HG02798 (cell line): ENCODE results near the gene SDC4.

ENCODE experiments used
- ATAC-seq: cut with Tn5 transposase; IDR thresholded peaks from one replicate; pipeline ENCODE4 v1.9.1; 2021; ENCODE audit warnings: mild to moderate bottlenecking; ENCODE audit not compliant: unreplicated experiment, poor library complexity

The SDC4 gene

DNA sequence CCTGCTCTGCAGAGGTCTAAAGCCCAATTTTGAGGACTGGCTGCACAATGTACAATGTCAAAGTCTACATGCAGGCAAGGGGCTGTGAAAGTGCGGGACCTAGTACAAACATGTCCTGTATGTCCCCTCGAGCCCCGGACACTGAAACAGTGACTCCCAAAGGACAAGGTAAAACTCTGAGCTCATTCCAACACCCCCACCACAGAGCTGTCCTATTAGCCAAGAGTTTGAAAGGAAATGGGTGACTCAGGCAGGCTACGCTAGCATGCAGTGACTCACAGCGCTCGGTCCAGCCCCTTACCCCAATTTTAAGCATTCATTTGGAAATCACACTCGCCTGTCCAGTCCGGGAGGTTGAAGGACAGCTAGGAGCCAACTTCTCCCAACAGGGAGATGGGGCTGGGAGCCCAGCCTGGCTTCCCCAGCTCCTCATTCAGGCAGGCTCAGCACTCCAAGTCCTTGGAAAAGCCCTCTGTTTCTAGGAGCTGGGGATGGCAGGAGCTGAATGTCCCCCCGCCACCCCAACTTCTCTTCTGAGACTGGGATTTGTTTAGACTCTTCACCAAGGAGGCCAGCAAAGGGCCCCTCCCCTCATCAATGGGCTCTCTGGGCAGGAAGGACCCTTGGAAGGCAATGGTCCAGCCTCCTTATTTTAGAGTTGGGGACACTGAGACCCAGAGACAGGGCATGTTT, 3.9 kb downstream of the SDC4 start:
- ATAC-seq = no peak

DNA sequence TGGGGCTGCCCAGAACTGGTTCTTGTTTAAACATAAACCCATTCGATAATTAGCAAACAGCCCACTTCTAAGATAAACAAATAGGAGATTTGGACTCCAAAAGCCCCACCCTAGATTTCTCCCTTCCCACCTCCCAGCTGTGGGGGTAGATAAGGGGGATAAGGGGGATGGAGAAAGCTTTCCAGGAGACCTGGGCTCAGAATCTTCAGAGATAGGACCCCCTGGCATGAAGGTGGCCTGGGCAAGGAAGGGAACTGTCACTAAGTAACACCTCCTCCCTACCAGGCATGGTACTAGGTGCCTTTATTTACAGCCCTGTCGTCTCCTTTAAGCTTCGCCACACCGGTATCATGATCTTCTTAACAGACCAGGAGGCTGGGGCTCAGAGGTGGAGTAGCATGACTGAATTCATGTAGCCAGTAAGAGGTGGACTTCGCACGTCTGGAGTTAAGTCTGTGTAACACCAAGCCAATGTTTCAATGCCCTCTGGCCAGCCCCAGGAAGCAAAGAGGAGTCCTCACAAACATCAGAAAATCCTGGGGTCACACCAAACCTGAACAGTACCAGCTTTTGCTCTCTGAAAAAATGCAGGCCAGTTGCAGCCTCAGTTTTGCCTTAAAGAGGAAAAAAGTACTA, 4.6 kb downstream of the SDC4 start:
- no peak for ATAC-seq

DNA sequence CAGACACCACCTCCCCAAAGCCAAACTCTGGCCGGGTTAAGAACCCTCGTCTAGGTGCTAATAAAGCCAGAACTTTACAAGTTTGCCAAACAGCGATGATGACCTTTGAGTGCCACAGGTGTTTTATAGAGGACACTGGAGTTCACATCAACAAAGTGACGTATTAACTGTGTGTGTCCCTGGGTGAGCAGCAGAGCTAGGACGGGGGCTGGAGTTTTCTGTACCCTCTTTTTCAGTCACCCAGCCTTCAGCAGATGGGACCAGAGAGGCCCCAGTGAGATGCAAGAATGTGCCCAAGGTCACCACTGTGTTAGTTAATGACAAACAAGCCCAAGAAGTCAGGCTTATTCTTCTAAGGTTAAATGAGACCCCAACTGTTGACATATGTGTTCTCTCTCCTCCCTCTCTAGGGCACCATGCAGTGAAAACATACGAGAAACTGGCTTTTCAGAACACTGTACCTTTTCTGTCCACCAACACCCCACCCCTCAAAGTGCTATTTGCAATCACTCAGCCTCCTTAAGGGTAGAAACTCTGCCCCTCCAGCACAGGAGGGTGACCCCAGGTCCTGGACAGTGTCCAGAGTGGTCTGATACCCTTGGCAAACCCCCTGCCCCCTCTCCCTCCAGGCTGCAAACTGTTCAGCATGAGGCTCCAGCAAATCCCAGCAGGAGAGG, 5.2 kb downstream of the SDC4 start:
- no peak for ATAC-seq

DNA sequence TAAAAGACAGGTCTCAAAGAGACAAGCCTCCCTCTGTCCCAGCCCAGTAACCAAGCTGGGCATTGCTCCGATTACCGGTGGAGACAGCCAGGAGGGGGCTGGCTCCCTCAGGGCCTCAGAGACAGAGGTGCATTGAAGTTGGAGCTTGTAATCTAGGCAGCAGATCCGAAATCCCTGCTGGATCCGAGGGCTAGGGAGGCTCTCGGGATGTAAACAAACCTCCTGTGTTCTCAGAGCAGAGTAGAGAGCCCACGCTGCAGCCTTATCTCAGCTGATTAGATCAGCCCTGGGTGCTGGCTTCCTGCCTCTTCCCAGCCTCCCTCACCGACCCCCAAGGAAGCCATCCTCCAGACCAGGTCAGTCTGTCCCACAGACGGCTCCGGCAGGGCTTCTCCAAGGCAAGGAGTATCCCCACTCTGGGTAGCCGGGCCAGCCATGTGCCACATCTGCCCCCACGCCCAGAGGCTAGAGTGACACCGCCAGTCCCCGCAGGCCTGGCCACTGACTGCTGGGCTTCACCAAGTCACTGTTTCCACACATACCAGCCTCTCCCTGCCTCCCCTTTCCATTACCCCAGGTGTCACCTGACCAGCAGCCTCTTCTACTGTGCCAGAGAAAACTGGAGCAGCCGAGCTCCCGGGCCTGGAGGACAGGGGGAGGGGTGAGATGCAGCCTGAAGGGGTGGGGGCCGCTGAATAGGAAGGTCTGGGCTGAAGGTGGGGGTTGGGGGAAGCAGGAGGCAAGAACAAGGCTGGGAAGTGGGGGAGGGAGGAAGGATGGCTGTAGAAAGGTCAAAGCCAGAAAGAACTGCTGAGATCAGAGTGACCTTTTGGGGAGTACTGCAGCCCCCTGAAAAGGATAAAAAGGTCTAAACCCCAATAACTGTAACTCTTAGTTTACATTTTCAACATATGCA, 6.0 kb downstream of the SDC4 start:
- no peak for ATAC-seq

DNA sequence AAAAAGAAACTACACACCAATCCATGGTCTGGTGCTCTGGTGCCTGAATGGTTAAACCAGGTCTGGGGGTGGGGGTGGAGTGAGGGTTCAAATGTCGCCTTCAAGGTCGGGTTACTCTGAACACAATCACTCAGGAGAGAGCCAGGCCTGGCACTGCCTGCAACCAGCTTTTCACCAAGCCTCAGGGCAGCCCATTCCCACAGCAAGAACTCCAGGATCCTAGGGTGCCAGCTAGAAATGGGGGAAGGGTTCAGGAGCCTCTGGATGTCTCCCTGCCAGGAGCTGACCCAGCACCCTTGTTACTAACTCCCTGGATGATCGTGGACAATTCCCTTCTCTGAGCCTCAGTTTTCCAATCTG, 6.7 kb downstream of the SDC4 start:
- ATAC-seq = no peak

DNA sequence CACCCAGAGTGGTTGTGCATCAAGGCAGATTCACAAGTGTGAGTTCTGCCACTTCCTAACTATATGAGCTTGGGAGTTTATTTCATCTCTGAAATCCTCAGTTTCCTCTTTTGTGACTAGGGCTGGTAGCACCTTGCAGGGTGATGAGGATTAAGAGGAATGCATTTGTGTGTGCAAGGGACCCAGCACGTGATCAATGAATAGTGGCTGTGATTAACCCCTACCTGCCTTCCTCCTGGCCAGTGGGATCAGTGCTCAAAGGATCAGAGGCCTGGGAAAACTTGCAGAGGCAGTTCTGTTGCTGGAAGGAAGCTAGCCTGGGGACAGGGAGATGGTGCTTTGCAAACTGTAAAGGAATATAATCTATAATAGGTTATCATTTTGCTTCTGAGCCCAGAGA, 7.3 kb downstream of the SDC4 start:
- no peak for ATAC-seq

DNA sequence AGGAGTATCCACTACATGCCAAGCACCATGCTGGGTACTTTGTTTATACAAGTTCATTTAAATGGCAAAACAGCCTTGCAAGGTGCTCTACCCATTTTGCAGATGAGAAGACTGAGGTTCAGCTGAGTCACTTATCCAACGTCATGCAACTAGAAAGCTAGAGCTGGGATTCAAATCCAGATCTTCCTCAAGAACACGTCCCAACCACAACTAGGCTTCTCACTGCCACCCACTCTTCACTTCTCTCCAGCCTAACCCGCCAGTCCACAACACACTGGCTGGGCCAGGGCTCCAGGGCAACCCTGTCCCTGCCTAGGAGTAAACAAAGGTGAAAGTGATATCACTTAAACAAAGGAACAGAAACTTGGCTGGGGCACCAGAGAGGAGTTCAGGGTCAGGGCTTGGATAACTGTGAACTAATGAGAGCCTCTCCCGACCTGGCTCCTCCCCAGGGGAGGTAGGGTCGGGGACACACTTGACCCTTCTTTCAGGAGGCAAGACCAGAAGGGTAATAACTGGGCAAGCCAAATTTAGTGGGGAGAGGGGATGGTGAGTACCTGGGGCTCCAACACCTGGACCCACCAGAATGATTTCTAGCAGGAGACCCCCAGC, 7.9 kb downstream of the SDC4 start:
- ATAC-seq = no peak

DNA sequence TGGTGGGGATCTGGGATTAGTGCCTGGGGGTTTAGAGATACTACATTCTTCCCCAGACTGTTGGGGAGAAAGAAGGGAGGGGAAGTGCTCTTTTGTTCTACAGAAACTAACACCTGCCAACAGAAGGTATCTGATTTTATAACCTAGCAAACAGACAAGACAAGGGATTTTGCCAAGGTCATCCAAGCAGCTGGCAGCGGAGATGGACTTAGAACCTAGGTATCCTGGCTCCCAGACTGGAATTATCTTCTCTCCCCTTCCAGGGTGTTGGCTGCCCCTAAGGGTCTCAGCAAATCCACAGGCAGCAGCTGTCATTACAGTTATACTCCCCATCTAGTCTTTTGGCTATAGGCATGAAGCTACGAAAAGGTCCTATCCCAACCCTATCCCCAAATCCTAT, 8.4 kb downstream of the SDC4 start:
- no peak for ATAC-seq

DNA sequence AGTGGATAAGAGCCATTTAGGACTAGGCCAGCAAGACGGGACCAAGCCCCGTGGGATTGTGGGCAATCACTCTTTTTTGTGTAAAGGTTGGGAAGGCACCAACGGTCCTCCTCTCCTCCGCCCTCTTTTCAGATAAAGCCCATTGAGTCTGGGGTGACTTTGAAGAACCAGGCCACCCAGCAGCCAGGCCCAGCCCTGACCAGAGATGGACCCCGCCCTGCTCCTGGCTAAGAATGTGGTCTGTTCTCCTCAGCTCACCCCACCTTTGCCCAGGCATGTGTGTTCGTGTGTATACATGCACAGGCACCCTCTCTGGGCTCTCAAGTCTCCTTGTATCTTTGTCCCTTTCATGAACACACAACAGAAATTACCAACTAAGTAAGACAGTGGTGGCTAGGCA, 9.1 kb downstream of the SDC4 start:
- ATAC-seq = no peak

DNA sequence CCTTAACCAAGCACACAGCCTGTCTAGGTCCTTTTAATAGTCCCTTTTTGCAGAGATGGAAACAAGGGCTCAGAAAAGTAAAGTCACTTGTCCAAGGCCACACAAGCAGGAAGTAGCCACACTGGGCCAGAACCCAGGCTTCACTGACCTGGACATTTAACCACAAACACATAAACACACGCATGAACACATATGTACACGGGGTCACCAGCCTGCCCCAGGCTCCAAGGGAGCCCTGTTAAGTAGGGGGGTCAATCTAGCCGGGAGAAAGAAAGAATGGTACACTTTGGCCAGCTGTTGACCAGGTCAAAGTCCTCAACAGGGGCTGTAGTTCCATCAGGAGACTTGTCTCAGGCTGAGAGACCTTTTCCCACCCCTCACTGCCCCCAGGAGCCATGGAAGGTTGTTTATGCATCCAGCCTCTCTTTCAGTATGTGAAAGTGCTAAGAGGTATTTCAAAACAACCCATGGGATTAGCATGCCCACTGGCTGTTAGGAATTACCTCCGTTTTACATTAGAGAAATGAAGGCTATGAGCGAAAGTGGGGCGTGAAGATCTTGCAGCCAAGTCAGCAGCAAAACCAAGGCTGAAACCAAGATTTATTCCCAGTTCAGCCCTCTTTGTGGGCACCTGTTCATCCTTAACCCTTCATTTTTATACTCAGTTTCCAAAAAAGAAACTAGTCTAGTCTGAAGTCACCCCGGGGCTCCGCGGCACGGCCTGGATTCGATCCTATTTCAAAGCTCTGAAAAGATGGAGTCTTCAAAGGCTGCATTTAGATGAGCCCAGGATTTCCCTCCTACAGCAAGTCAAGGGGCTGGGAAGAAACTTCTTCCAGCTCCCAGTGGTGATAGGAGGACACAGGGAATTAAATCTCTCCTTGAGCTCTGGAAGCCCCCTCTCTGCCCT, 9.8 kb downstream of the SDC4 start:
- ATAC-seq = no peak

DNA sequence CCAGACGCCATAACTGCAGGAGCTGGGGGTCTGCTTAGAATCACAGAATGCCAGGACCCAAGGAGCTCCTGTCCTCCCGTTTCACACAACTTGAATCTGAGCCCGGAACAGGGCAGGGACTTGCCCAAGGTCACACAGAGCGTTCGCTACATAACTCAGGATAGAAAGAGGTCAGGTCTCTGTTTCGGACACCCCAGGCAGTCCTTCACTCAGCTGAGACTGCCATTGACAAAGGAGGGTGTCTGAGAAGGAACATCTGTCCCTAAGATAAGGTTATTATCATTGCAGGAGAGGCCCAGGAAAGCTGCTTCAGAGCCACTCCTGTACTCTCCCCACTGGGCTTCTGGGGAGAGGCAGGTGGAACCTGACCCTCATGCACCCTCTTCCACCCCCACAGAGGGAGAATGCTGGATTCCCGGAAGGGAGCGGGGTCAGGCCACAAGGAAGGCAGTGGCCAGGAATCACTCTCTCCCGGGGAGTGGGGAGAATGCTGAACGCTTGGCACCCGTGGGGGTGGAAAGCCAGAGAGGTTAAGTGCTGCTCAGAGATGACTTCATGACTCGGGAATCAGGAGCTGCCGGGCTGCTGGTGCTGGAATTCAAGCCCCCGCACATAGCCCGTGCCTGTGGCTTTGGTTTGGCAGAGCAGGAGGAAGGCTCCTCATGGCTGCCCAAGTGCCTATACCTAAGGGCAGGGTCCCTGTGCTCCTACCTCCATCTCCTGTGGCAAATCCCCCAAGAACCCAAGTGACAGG, 10.7 kb downstream of the SDC4 start:
- no peak for ATAC-seq

DNA sequence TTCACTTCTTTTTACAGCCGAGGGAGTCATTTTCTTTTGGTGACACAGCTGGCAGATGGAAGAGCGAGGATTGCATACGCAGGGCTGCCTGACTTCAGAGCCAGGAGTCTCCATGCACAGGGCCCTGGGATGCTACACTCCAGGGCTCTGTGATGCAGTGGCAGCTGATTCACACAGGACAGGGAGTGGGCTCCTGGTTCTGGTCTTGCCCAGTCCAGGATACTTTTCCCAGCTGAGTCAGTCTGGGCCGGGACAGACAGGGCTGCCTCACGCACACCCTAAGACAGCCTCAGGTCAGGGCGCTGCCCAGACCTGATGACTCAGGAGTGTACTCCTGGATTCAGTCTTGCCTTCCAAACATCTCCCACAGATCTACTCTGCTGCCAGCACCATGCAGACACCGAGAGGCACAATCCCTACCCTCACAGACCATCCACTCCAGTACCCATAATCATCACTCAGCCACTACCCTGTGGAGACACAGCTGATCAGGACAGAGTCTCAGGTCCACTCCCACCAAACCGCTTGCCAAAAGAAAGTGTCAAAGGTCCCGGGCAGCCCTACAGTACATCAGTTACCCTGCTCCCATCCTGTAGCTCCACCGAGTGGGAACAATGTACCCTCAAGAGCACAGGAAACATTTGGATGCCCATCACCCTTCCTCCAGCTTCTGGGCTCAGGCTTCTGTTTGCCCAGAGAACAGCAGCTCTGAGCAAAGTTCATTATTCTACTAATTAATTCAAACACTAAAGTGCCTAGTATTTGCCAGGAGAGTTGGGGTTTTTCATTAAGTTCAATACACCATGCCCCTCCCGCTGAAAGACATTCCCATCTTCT, 11.5 kb downstream of the SDC4 start:
- ATAC-seq = no peak

DNA sequence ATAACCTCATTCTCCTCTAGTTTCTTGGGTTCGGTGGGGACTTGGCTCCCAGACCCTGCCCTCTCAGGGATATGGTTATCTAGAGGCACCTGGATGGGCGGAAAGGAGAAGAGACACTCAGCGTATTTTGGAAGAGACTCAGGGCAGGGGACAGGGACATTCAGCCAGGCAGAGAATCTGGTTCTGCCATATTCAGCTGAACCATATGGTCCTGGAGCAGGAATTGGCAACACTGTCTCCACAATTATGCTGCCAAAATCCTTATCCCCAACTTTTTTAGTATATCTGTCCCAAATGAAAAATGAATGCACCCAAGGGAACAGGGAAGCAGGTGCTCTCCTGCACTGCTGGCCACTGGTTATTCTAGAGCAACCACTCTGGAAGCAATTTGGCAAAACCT, 17.7 kb downstream of the SDC4 start:
- ATAC-seq = no peak

DNA sequence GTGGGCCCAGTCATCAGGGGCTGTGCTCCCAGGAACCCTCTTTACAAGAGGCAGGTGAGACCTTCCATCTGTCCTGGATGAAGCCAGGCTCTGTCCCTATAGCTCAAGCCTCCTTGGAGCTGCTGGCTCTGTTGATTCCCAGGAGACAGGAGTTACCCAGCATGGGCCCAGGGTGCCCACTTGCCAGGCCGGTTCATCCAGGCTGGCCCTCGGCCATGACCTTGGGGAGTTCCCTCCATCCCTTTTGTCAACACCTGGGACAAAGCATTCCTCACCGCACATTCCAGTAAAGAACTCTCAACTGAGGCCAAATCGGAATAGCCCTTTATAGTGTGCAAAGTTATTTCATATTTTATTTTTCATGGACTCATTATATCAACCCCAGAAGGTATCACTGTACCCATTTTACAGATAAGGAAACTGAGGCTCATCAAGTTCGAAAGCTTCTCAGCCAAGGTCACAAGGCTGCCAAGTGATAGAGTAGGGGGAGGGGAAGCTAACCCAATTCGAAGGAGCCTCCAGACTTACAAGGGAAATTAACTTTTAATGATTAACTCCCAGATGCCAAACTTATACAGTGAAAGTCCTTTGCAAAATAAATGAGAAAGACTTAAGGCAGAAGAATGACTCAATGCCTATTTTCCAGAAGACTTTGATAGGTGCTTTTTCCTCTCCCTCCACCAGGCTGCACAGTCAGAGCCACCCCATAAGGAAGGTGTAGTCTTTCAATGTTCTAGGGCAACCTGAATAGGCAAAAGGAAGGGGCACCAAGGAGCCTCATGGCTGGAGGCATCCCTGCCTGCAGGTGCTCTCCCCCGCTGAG, 18.5 kb downstream of the SDC4 start:
- no peak for ATAC-seq

DNA sequence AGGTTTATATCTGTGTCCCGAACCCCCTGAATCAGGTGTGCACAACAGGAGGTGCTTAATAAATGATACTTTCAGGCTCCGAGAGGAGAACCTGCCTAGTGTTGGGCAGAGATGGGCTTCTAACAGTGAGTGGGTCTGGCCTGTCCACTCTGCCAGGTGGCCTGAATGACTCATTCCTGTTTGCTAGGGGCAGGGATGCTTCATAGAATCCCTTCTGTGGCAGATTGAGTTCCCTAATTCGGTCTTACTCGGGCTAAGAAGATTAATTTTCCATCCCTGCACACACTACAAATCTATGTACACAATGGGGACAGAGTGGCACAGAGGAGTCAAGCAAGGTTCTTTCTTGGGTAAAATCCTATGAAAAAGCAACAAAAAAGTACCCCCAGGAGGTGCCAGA, 19.8 kb downstream of the SDC4 start:
- ATAC-seq = no peak

DNA sequence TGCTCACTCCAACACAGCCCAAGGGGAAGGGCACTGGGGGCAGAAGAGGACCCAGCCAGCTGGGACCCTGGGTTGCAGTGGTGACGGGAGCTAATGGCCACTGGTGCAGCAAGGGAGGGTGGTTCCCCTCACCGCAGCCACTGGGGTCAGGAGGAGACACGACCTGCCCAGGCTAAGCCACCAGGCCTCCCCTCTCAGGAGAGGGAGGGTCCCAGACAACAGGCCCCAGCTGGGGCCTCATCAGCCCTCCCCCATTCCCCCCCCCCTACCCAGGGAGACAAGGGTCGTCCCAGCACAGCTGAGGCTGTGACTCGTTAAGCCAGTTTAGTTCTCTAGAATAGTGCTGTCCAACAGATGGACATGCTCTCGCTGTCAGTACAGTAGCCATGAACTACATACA, 22.9 kb downstream of the SDC4 start:
- ATAC-seq = no peak

DNA sequence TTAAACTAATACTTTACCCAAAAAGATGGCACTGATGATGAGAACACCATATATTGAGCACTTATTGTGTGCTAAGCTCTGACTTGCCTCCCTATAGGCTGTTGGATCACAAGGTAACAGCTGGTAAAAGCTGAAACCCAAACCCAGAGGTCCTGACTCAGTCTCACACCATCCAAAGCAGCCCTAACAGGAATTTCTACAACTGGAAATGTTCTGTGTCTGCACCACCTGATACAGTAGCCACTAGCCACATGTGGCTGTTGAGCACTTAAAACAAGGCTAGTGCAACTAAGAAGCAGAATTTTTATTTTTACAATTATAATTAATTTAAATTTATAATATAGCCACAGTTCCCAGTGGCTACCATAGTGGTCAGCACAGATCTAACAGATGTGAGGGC, 24.5 kb downstream of the SDC4 start:
- ATAC-seq = no peak
